Activated naive CD4-positive, alpha-beta T cell treated with anti-CD3 and anti-CD28 coated beads, Interleukin-2, amount 50 U/mL, for 16 hours (primary cell): Measurements from ENCODE around the gene ATP11A.
"Not testable (repeated sequence)": the region's sequence is repeated elsewhere in the genome, so short reads cannot be mapped to it uniquely, and the experiment has no call there.

Source experiments
- DNase-seq: peaks from one replicate; pipeline ENCODE4 v3.0.0-alpha.2; 2020

Gene ATP11A

GRCh38 chr13:112779856-112780604 lies 90.2 kb downstream of the ATP11A start:
- DNase-seq, result no peak

- no peak for DNase-seq
Measured at GRCh38 chr13:112781287-112781686, 91.4 kb downstream of the ATP11A start.

GRCh38 chr13:112781881-112782361 lies 92.1 kb downstream of the ATP11A start:
- no peak for DNase-seq

- no peak for DNase-seq
Measured at GRCh38 chr13:112782429-112783010, 92.7 kb downstream of the ATP11A start.

GRCh38 chr13:112783135-112783977 lies 93.5 kb downstream of the ATP11A start:
- no peak for DNase-seq

GRCh38 chr13:112783978-112784371 lies 94.1 kb downstream of the ATP11A start:
- DNase-seq, result no peak

GRCh38 chr13:112784811-112785482 lies 95.1 kb downstream of the ATP11A start:
- no peak for DNase-seq

- no peak for DNase-seq
Measured at GRCh38 chr13:112785483-112785856, 95.6 kb downstream of the ATP11A start.

GRCh38 chr13:112786810-112787209 lies 97.0 kb downstream of the ATP11A start:
- not testable (repeated sequence) for DNase-seq

- DNase-seq, result no peak
Measured at GRCh38 chr13:112790735-112791641, 101.2 kb downstream of the ATP11A start.

GRCh38 chr13:112791663-112792440 lies 102.0 kb downstream of the ATP11A start:
- no peak for DNase-seq

- DNase-seq, result no peak
Measured at GRCh38 chr13:112792511-112792910, 102.7 kb downstream of the ATP11A start.

- DNase-seq, result no peak
Measured at GRCh38 chr13:112793545-112794445, 104.0 kb downstream of the ATP11A start.

- no peak for DNase-seq
Measured at GRCh38 chr13:112795277-112795676, 105.4 kb downstream of the ATP11A start.

- DNase-seq, result no peak
Measured at GRCh38 chr13:112796190-112796915, 106.5 kb downstream of the ATP11A start.

- DNase-seq, result no peak
Measured at GRCh38 chr13:112799394-112799793, 109.6 kb downstream of the ATP11A start.

GRCh38 chr13:112800057-112800456 lies 110.2 kb downstream of the ATP11A start:
- DNase-seq, result no peak

- DNase-seq, result not testable (repeated sequence)
Measured at GRCh38 chr13:112800807-112801206, 111.0 kb downstream of the ATP11A start.

- no peak for DNase-seq
Measured at GRCh38 chr13:112802802-112803195, 113.0 kb downstream of the ATP11A start.
